PFSK-1 (cell line): ENCODE measurements around the gene KATNBL1.

Experiments used
- FOXP2 ChIP-seq: optimal IDR thresholded peaks from 2 replicates; pipeline ENCODE3; 2011; ENCODE audit warnings: borderline replicate concordance, control low read depth, inconsistent platforms; ENCODE audit not compliant: insufficient read depth; ENCODE audit errors: extremely low read length, extremely low read depth
- POLR2AphosphoS5 ChIP-seq: IDR thresholded peaks from 2 replicates; pipeline ENCODE4 v1.6.1; 2012; ENCODE audit warnings: low read depth, mild to moderate bottlenecking, control low read depth, low read length, moderate library complexity
- REST ChIP-seq, 2 experiments: IDR thresholded peaks; 2 replicates each; pipeline versions ENCODE4 v1.6.1 to v1.8.0; 2011 to 2012; ENCODE audit warnings: low read depth in 2 of 2, low read length in 2 of 2, control low read depth in 1 of 2, inconsistent platforms in 1 of 2, mild to moderate bottlenecking in 1 of 2, moderate library complexity in 1 of 2; ENCODE audit not compliant: insufficient read depth in 1 of 2
- SIN3A ChIP-seq: IDR thresholded peaks from 2 replicates; pipeline ENCODE4 v1.6.1; 2012; ENCODE audit warnings: mild to moderate bottlenecking, low read length, moderate library complexity, borderline replicate concordance; ENCODE audit not compliant: insufficient read depth
- TAF1 ChIP-seq: IDR thresholded peaks from 2 replicates; pipeline ENCODE4 v1.6.1; 2012; ENCODE audit warnings: low read length, control low read depth, borderline replicate concordance; ENCODE audit not compliant: insufficient read depth

KATNBL1 gene

GRCh38 chr15:34206011-34206410 is 3.9 kb downstream of the KATNBL1 start:
- TF ChIP-seq SIN3A (no peak), FOXP2 (no peak), TAF1 (no peak), POLR2AphosphoS5 (no peak), REST (IDR thresholded peaks at IDR 0.05; ENCODE audit: insufficient read depth in 1 of 2, low read depth in 2 of 2, low read length in 2 of 2) (no peak)

- TF ChIP-seq FOXP2 = no peak
- no peak for TF ChIP-seq POLR2AphosphoS5
These were observed 6.0 kb downstream of the KATNBL1 start for GRCh38 chr15:34203936-34204335.

- TF ChIP-seq POLR2AphosphoS5 (no peak), FOXP2 (no peak), TAF1 (no peak), REST (IDR thresholded peaks at IDR 0.05; ENCODE audit: insufficient read depth in 1 of 2, low read depth in 2 of 2, low read length in 2 of 2) (no peak), SIN3A (no peak)
These were observed 6.6 kb downstream of the KATNBL1 start for GRCh38 chr15:34203305-34203704.

- TF ChIP-seq SIN3A (no peak), TAF1 (no peak), POLR2AphosphoS5 (no peak), REST (IDR thresholded peaks at IDR 0.05; ENCODE audit: insufficient read depth in 1 of 2, low read depth in 2 of 2, low read length in 2 of 2) (no peak), FOXP2 (no peak)
These were observed 21.2 kb downstream of the KATNBL1 start for GRCh38 chr15:34188711-34189110.

- TF ChIP-seq REST (IDR thresholded peaks at IDR 0.05; ENCODE audit: insufficient read depth in 1 of 2, low read depth in 2 of 2, low read length in 2 of 2) = no peak
- TF ChIP-seq POLR2AphosphoS5 = no peak
- TF ChIP-seq TAF1 = no peak
- no peak for TF ChIP-seq FOXP2
- no peak for TF ChIP-seq SIN3A
These were observed 24.2 kb downstream of the KATNBL1 start for GRCh38 chr15:34185666-34186065.

GRCh38 chr15:34182942-34183341 is 27.0 kb downstream of the KATNBL1 start:
- TF ChIP-seq TAF1 = no peak
- no peak for TF ChIP-seq POLR2AphosphoS5
- no peak for TF ChIP-seq REST (IDR thresholded peaks at IDR 0.05; ENCODE audit: insufficient read depth in 1 of 2, low read depth in 2 of 2, low read length in 2 of 2)
- TF ChIP-seq FOXP2 = no peak
- no peak for TF ChIP-seq SIN3A
